Breast epithelium (tissue), 3 donors: ENCODE results near the gene SNX27.

ENCODE experiments used
- POLR2A ChIP-seq: fragments of 450-650 bp; IDR thresholded peaks from one replicate; pipeline ENCODE4 v1.6.1; 2016; ENCODE audit warnings: antibody characterized with exemption, mild to moderate bottlenecking, moderate library complexity
- POLR2AphosphoS5 ChIP-seq, 3 donors: sonication (generic); formaldehyde crosslinking; IDR thresholded peaks; one replicate each; pipeline ENCODE4 v1.6.1; 2017; ENCODE audit warnings: antibody characterized with exemption in 3 of 3
- TF ChIP-seq, protein P1 (sequence below), 3 donors: fragments of 450-650 bp; IDR thresholded peaks; one replicate each; pipeline ENCODE4 v1.5.1; 2016 to 2017; ENCODE audit warnings: antibody characterized with exemption in 3 of 3, mild to moderate bottlenecking in 3 of 3, moderate library complexity in 3 of 3

DNA sequence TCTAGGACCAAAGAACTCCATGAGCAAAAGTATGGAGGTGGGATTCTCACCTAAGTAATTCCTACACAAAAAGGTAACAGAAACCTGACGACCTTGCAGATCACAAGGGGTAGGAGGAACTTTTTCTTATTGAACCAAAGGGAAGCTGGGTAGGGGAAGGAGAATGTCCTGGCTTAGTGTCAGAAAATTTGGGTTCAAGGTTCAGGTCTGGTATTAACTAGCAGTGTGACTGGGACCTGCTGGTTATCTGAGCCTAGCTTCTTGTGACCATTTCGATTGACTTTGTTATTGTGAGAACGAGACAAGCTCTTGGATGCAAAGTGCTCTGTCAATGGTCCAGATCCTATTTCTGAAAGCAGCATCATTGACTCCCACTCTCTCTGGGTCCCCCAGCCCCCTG, 5.0 kb upstream of the SNX27 start:
- TF ChIP-seq, protein P1, sequence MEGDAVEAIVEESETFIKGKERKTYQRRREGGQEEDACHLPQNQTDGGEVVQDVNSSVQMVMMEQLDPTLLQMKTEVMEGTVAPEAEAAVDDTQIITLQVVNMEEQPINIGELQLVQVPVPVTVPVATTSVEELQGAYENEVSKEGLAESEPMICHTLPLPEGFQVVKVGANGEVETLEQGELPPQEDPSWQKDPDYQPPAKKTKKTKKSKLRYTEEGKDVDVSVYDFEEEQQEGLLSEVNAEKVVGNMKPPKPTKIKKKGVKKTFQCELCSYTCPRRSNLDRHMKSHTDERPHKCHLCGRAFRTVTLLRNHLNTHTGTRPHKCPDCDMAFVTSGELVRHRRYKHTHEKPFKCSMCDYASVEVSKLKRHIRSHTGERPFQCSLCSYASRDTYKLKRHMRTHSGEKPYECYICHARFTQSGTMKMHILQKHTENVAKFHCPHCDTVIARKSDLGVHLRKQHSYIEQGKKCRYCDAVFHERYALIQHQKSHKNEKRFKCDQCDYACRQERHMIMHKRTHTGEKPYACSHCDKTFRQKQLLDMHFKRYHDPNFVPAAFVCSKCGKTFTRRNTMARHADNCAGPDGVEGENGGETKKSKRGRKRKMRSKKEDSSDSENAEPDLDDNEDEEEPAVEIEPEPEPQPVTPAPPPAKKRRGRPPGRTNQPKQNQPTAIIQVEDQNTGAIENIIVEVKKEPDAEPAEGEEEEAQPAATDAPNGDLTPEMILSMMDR (IDR thresholded peaks at IDR 0.05): no peak
- no peak for TF ChIP-seq POLR2A
- no peak for TF ChIP-seq POLR2AphosphoS5 (IDR thresholded peaks at IDR 0.05)
